Measurements from ENCODE around the gene FHIT. TPM values are rescaled to one million over a fixed set of nuclear protein-coding genes. Genes with fewer than 3 reads are reported as not detected.

Gene FHIT
- polyA plus RNA-seq, 1 of the 3 experiments (the other 2 are of a cell fraction) = 0.41 TPM

DNA sequence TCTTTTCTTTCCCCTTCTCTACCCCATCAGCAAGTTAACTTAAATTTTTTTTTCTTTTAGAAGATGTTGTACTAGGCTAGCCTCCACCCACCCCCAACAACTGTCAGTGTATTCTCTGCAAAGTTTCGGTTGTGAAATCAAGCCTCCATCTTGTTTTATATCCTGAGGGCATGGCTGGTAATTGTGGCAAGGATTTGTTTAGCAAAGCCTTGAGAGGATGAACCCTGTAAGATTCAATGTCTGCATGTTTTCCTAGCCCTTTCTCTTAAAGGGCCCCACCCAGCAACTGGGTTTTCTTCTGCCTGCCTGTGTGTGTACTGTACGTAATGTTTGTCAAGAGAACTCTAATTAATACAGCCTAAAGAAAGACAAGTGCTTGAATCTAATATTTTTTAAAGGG, 475.3 kb downstream of the FHIT start:
- Histone ChIP-seq H3K27ac (ENCODE audit: low read depth in 2 of 2, low read length in 1 of 2) (no peak overlapping the region), H3K9me2 (no peaks in the 10 kb centered on the region), H3K4me3 (ENCODE audit: low read depth in 2 of 2, low read length in 1 of 2) (no peak overlapping the region), H3K36me3 (replicated peaks in 1 of 2; ENCODE audit: control insufficient read depth in 1 of 2, insufficient read depth in 2 of 2, low read length in 1 of 2) (no peaks in the 10 kb centered on the region), H3K4me1 (ENCODE audit: control insufficient read depth in 1 of 2, insufficient read depth in 2 of 2, low read depth in 1 of 2, low read length in 1 of 2) (no peaks in the 10 kb centered on the region), H3K9ac (no peak overlapping the region), H2AFZ (ENCODE audit: low read depth) (no peak overlapping the region), H3K9me3 (no peaks in the 10 kb centered on the region), H4K20me1 (ENCODE audit: insufficient read depth) (no peaks in the 10 kb centered on the region), H3F3A (replicated peaks; ENCODE audit: insufficient read depth) (no peaks in the 10 kb centered on the region), H3K27me3 (ENCODE audit: insufficient read depth) (no peaks in the 10 kb centered on the region), H3K4me2 (no peak overlapping the region), H3K79me2 (ENCODE audit: insufficient read depth) (no peaks in the 10 kb centered on the region)
- ChIA-PET POLR2A (no interaction called here), CTCF (no interaction called here)
- DNase-seq = no peak
- TF ChIP-seq MEF2A (IDR thresholded peaks at IDR 0.05; ENCODE audit: borderline replicate concordance, low read depth) (no peak), NFIC (IDR thresholded peaks at IDR 0.05; ENCODE audit: borderline replicate concordance) (no peak)
- TF ChIP-seq, protein P1, sequence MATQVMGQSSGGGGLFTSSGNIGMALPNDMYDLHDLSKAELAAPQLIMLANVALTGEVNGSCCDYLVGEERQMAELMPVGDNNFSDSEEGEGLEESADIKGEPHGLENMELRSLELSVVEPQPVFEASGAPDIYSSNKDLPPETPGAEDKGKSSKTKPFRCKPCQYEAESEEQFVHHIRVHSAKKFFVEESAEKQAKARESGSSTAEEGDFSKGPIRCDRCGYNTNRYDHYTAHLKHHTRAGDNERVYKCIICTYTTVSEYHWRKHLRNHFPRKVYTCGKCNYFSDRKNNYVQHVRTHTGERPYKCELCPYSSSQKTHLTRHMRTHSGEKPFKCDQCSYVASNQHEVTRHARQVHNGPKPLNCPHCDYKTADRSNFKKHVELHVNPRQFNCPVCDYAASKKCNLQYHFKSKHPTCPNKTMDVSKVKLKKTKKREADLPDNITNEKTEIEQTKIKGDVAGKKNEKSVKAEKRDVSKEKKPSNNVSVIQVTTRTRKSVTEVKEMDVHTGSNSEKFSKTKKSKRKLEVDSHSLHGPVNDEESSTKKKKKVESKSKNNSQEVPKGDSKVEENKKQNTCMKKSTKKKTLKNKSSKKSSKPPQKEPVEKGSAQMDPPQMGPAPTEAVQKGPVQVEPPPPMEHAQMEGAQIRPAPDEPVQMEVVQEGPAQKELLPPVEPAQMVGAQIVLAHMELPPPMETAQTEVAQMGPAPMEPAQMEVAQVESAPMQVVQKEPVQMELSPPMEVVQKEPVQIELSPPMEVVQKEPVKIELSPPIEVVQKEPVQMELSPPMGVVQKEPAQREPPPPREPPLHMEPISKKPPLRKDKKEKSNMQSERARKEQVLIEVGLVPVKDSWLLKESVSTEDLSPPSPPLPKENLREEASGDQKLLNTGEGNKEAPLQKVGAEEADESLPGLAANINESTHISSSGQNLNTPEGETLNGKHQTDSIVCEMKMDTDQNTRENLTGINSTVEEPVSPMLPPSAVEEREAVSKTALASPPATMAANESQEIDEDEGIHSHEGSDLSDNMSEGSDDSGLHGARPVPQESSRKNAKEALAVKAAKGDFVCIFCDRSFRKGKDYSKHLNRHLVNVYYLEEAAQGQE (IDR thresholded peaks at IDR 0.05; ENCODE audit: low read depth, low read length) = no peak
- 59% methylated on average over 2 of the region's 2 CpGs for WGBS (ENCODE audit: low lambda C conversion rate)

- POLR2A ChIA-PET = no interaction called here
- no peak for DNase-seq
- no peak overlapping the region for H2AFZ ChIP-seq (ENCODE audit: low read depth)
- no peaks in the 10 kb centered on the region for H3K36me3 ChIP-seq (replicated peaks in 1 of 2; ENCODE audit: control insufficient read depth in 1 of 2, insufficient read depth in 2 of 2, low read length in 1 of 2)
- H3K4me3 ChIP-seq (ENCODE audit: low read depth in 2 of 2, low read length in 1 of 2) = no peak overlapping the region
- no peak overlapping the region for H3K4me2 ChIP-seq
- 38% methylated on average over 2 of the region's 2 CpGs for WGBS (ENCODE audit: low lambda C conversion rate)
- no peaks in the 10 kb centered on the region for H4K20me1 ChIP-seq (ENCODE audit: insufficient read depth)
- H3K9ac ChIP-seq = no peak overlapping the region
- H3K27me3 ChIP-seq (ENCODE audit: insufficient read depth) = no peaks in the 10 kb centered on the region
- H3F3A ChIP-seq (replicated peaks; ENCODE audit: insufficient read depth) = no peaks in the 10 kb centered on the region
- no peaks in the 10 kb centered on the region for H3K79me2 ChIP-seq (ENCODE audit: insufficient read depth)
- H3K27ac ChIP-seq (ENCODE audit: low read depth in 2 of 2, low read length in 1 of 2) = no peak overlapping the region
- no peaks in the 10 kb centered on the region for H3K4me1 ChIP-seq (ENCODE audit: control insufficient read depth in 1 of 2, insufficient read depth in 2 of 2, low read depth in 1 of 2, low read length in 1 of 2)
- H3K9me2 ChIP-seq = no peaks in the 10 kb centered on the region
- CTCF ChIA-PET = interaction anchor here (0.8 kb wide), 1 partner anchor 10 kb away, joined by 3 read pairs; no protein-coding TSS in a partner anchor
- no peaks in the 10 kb centered on the region for H3K9me3 ChIP-seq
- TF ChIP-seq ZBTB33 (IDR thresholded peaks at IDR 0.05; ENCODE audit: borderline replicate concordance, low read depth) (no peak), FOSL2 (IDR thresholded peaks at IDR 0.05; ENCODE audit: borderline replicate concordance, low read depth) (no peak), TAF1 (IDR thresholded peaks at IDR 0.05; ENCODE audit: borderline replicate concordance, low read depth, low read length) (no peak)
Observed at GRCh38 chr3:60774617-60775016, 476.6 kb downstream of the FHIT start.
